ENCODE measurements around the gene NACAD.

DNA sequence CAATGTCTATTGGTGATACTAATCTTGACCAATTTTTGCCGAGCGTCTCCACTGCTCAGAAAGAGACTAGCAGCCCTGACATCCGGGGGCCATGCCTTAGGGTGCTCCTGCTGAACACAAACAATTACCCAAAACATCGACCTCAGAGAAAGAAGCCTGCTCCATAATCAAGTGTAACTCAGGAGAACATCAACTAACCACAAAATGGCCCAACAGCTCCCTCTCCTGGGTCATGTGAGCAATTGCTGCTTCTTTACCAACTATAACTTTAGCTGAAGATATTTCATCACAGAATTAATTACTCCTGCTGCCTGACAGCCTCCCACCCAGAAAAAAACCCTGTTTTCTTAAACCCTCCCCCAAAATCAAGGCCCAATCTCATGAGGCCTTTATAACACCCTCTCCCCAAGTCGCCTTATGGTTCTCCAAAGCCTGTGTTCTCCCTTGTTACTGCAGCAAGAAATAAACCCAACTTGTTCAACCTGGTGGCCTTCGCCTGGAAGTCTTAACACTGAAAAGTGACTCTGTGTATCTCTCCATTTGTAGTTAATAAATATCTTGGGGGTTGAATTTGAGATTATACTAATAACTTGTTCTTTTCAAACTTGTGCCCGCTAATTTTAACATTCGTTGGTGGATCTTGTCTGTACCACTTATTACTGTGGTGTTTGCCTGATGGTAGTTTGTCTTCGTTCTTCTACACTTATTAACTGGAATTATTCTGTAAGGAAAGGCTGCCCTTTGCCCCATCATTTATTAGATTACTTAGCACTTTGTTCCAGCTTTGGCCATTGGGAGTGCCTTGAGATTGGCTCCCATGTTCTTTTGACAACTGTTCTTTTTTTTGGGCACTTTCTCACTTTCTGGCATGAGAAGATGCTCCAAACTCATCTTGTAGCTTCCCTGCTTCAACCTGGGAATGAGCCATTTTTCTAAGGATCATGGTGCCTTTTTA, 47.6 kb upstream of the NACAD start:
- TF ChIP-seq, protein P1, sequence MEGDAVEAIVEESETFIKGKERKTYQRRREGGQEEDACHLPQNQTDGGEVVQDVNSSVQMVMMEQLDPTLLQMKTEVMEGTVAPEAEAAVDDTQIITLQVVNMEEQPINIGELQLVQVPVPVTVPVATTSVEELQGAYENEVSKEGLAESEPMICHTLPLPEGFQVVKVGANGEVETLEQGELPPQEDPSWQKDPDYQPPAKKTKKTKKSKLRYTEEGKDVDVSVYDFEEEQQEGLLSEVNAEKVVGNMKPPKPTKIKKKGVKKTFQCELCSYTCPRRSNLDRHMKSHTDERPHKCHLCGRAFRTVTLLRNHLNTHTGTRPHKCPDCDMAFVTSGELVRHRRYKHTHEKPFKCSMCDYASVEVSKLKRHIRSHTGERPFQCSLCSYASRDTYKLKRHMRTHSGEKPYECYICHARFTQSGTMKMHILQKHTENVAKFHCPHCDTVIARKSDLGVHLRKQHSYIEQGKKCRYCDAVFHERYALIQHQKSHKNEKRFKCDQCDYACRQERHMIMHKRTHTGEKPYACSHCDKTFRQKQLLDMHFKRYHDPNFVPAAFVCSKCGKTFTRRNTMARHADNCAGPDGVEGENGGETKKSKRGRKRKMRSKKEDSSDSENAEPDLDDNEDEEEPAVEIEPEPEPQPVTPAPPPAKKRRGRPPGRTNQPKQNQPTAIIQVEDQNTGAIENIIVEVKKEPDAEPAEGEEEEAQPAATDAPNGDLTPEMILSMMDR (IDR thresholded peaks at IDR 0.05; ENCODE audit: borderline replicate concordance, extremely low read depth, low read length, poor library complexity, severe bottlenecking), result peak; percentile 97
- TF ChIP-seq EZH2 (IDR thresholded peaks at IDR 0.05; ENCODE audit: borderline replicate concordance, low read depth, low read length, severe bottlenecking), result no peak
